Measurements from ENCODE around the gene PASK. TPM values are rescaled to one million over a fixed set of nuclear protein-coding genes. Genes with fewer than 3 reads are reported as not detected.

PASK gene
- total and polyA plus RNA-seq, 12 donors: 0.72 to 8.9 (median 3.6) TPM

GRCh38 chr2:241062389-241063092, 86.7 kb downstream of the PASK start:
- peak in 2 of 7 donors; percentile 20 to 44 for DNase-seq

GRCh38 chr2:241061275-241061674, 88.0 kb downstream of the PASK start:
- peak in 3 of 7 donors; percentile 16 to 45 (median 36) for DNase-seq
- Histone ChIP-seq H3K36me3 (replicated peaks in 1 of 2) (no peaks in the 10 kb centered on the region), H3K4me1 (replicated peaks in 1 of 2) (peaks cover 0 to 4% of the 10 kb centered on the region in 2 donors), H3K9me3 (replicated peaks in 1 of 3) (no peaks in the 10 kb centered on the region), H3K27ac (no peak overlapping the region), H3K4me3 (no peak overlapping the region), H3K27me3 (no peaks in the 10 kb centered on the region)
- intact Hi-C loops (cut with DNase I): loop anchor here in 1 of 2 donors (10.0 kb wide), 1 partner anchor 206 kb away; no protein-coding TSS in a partner anchor
- TF ChIP-seq CTCF (IDR thresholded peaks at IDR 0.05) (no peak), POLR2A (IDR thresholded peaks at IDR 0.05) (no peak)
- WGBS, 4 donors: 83 to 87% (median 86%) methylated on average over 6 of the region's 6 CpGs

More at GRCh38 chr2:241062389-241063092, 86.7 kb downstream of the PASK start:
- Histone ChIP-seq H3K27ac (no peak overlapping the region), H3K27me3 (no peaks in the 10 kb centered on the region), H3K4me1 (replicated peaks in 1 of 2) (peaks cover 0 to 4% of the 10 kb centered on the region in 2 donors), H3K4me3 (no peak overlapping the region), H3K36me3 (replicated peaks in 1 of 2) (no peaks in the 10 kb centered on the region), H3K9me3 (replicated peaks in 1 of 3) (no peaks in the 10 kb centered on the region)
- WGBS, 4 donors: 82 to 85% (median 84%) methylated on average over 8 to 15 of the region's 15 CpGs
- intact Hi-C loops (cut with DNase I): loop anchor here in 1 of 2 donors (10.0 kb wide), 1 partner anchor 208 kb away; no protein-coding TSS in a partner anchor
- TF ChIP-seq CTCF (IDR thresholded peaks at IDR 0.05): no peak
- no peak for TF ChIP-seq POLR2A (IDR thresholded peaks at IDR 0.05)

Small RNA genes within 50 kb of the gene (small RNA-seq; reads per million reads assigned to genes)
- 0 reads per million in 2 donors for gene AC005237.2

Other genes with a start within 250 kb of the PASK start
- under 1 TPM in 4 of 9 donors, not detected in 5; 0.07 to 0.65 (median 0.28) TPM for gene CROCC2, start 243.1 kb downstream of the PASK start, total RNA-seq
- under 1 TPM in 2 of 3 donors, not detected in 1; 0.07 to 0.32 TPM for gene CROCC2, start 243.1 kb downstream of the PASK start, polyA plus RNA-seq
- gene SNED1, start 150.9 kb downstream of the PASK start, total RNA-seq: 10 to 100 TPM in 8 of 9 donors, 1 to 10 TPM in 1; 6.3 to 59.5 (median 23.8) TPM
- gene SNED1, start 150.9 kb downstream of the PASK start, polyA plus RNA-seq: 10 to 100 TPM in 2 of 3 donors, 1 to 10 TPM in 1; 3.1 to 27.5 (median 17.7) TPM
- gene MTERF4, start 47.2 kb downstream of the PASK start, total RNA-seq: 10 to 100 TPM; 24.6 to 39.2 (median 32.1) TPM
- 10 to 100 TPM; 17.4 to 39.0 (median 32.2) TPM for gene MTERF4, start 47.2 kb downstream of the PASK start, polyA plus RNA-seq
- 10 to 100 TPM; 26.2 to 79.9 (median 63.0) TPM for gene PPP1R7, start 995 bp upstream of the PASK start, total RNA-seq
- 100 to 1,000 TPM in 1 of 3 donors, 10 to 100 TPM in 2; 50.0 to 128 (median 72.3) TPM for gene PPP1R7, start 995 bp upstream of the PASK start, polyA plus RNA-seq
- gene ANO7, start 39.2 kb upstream of the PASK start, total RNA-seq: 1 to 10 TPM; 1.1 to 5.1 (median 1.9) TPM
- 1 to 10 TPM in 2 of 3 donors, under 1 TPM in 1; 0.48 to 2.1 (median 1.7) TPM for gene ANO7, start 39.2 kb upstream of the PASK start, polyA plus RNA-seq
- 100 to 1,000 TPM; 348 to 648 (median 465) TPM for gene HDLBP, start 166.2 kb upstream of the PASK start, total RNA-seq
- 100 to 1,000 TPM; 295 to 880 (median 378) TPM for gene HDLBP, start 166.2 kb upstream of the PASK start, polyA plus RNA-seq
- gene SEPTIN2, start 166.5 kb upstream of the PASK start, total RNA-seq: 100 to 1,000 TPM; 192 to 352 (median 265) TPM
- 100 to 1,000 TPM; 108 to 368 (median 145) TPM for gene SEPTIN2, start 166.5 kb upstream of the PASK start, polyA plus RNA-seq
- 10 to 100 TPM; 17.3 to 66.8 (median 39.2) TPM for gene FARP2, start 206.8 kb upstream of the PASK start, total RNA-seq
- 10 to 100 TPM; 34.4 to 55.3 (median 35.8) TPM for gene FARP2, start 206.8 kb upstream of the PASK start, polyA plus RNA-seq